PC-3 (cell line): ENCODE data around the gene PPIL4. TPM values are rescaled to one million over a fixed set of nuclear protein-coding genes. Genes with fewer than 3 reads are reported as not detected.

Experiments used
- ATAC-seq: fragments of 200-7000 bp; cut with Tn5 transposase; 2 replicates; pipeline ENCODE4 v1.9.1; 2020; ENCODE audit warnings: mild to moderate bottlenecking, moderate library complexity
- BruUV-seq: library from RNA; stranded (reverse); fragments of 400-500 nt; replicated peaks from 2 replicates; lab custom pipeline; 2021; lab: Mats Ljungman, UMichigan
- CTCF ChIA-PET: fragments of 300-600 bp; sonication (Branson Sonifier 250); formaldehyde crosslinking; loops from one replicate; lab custom pipeline; 2022; ENCODE audit warnings: antibody characterized with exemption; lab: Charles Lee
- POLR2A ChIA-PET: fragments of 300-600 bp; sonication (Branson Sonifier 250); formaldehyde crosslinking; loops from one replicate; lab custom pipeline; 2022; ENCODE audit warnings: antibody characterized with exemption; ENCODE audit not compliant: unreplicated experiment; lab: Charles Lee
- DNase-seq: peaks from one replicate; pipeline ENCODE4 v3.0.0-alpha.2; 2015
- H2AFZ ChIP-seq: fragments of 300-600 bp; sonication (generic); 2 replicates; pipeline ENCODE4 v1.6.0; 2016; ENCODE audit warnings: antibody characterized with exemption, low read length
- H3F3A ChIP-seq: fragments of 300-600 bp; sonication (generic); one replicate; pipeline ENCODE4 v1.6.0; 2017; ENCODE audit warnings: antibody characterized with exemption, low read length, control low read depth, mild to moderate bottlenecking; ENCODE audit not compliant: unreplicated experiment
- H3K27ac ChIP-seq: fragments of 300-600 bp; sonication (generic); 2 replicates; pipeline ENCODE4 v1.5.1; 2016; ENCODE audit warnings: mild to moderate bottlenecking, low read length
- H3K27me3 ChIP-seq: fragments of 300-600 bp; sonication (generic); 2 replicates; pipeline ENCODE4 v1.6.1; 2016; ENCODE audit warnings: low read length, mixed read lengths
- H3K36me3 ChIP-seq: fragments of 300-600 bp; sonication (generic); 2 replicates; pipeline ENCODE4 v1.6.1; 2016; ENCODE audit warnings: low read depth, mixed run types, low read length, mixed read lengths
- H3K4me1 ChIP-seq: fragments of 300-600 bp; sonication (generic); 2 replicates; pipeline ENCODE4 v1.5.1; 2016; ENCODE audit warnings: low read length; ENCODE audit not compliant: insufficient read depth
- H3K4me2 ChIP-seq: fragments of 300-600 bp; sonication (generic); 2 replicates; pipeline ENCODE4 v1.6.0; 2016; ENCODE audit warnings: low read length
- H3K4me3 ChIP-seq: fragments of 300-600 bp; sonication (generic); 2 replicates; pipeline ENCODE4 v1.5.1; 2016; ENCODE audit warnings: mild to moderate bottlenecking, low read length, mixed read lengths
- H3K79me2 ChIP-seq: fragments of 300-600 bp; sonication (generic); 2 replicates; pipeline ENCODE4 v1.6.1; 2017; ENCODE audit warnings: low read length, mixed read lengths
- H3K9ac ChIP-seq: fragments of 300-600 bp; sonication (generic); 2 replicates; pipeline ENCODE4 v1.6.0; 2016; ENCODE audit warnings: mild to moderate bottlenecking, low read length
- H3K9me2 ChIP-seq: fragments of 300-600 bp; sonication (generic); replicated peaks from 2 replicates; pipeline ENCODE4 v1.6.1; 2016; ENCODE audit warnings: mixed run types, low read length, mixed read lengths
- H3K9me3 ChIP-seq: fragments of 300-600 bp; sonication (generic); 2 replicates; pipeline ENCODE4 v1.6.1; 2016; ENCODE audit warnings: low read length, mixed read lengths
- H4K20me1 ChIP-seq: fragments of 300-600 bp; sonication (generic); 2 replicates; pipeline ENCODE4 v1.6.1; 2016; ENCODE audit warnings: low read length, mixed read lengths
- CTCF ChIP-seq: fragments of 300-600 bp; sonication (generic); conservative IDR thresholded peaks from 2 replicates; pipeline ENCODE4 v1.5.1; 2017; ENCODE audit warnings: antibody characterized with exemption, low read depth, mild to moderate bottlenecking, low read length
- EZH2 ChIP-seq: fragments of 300-600 bp; sonication (generic); IDR thresholded peaks from one replicate; pipeline ENCODE4 v1.6.1; 2017; ENCODE audit warnings: antibody characterized with exemption, mild to moderate bottlenecking, low read length; ENCODE audit not compliant: unreplicated experiment
- EZH2phosphoT487 ChIP-seq: fragments of 300-600 bp; sonication (generic); IDR thresholded peaks from 2 replicates; pipeline ENCODE4 v1.6.1; 2018; ENCODE audit warnings: mild to moderate bottlenecking, antibody characterized with exemption, low read length, borderline replicate concordance
- intact Hi-C: fragments of 100-400 bp; cut with micrococcal nuclease; formaldehyde crosslinking; loops from 2 replicates; pipeline ENCODE4 v1.9.0; 2023
- total RNA-seq: library from RNA; depleted of rRNA; stranded (reverse); fragments of >200 nt; gene quantifications from 2 replicates; pipeline ENCODE4 v1.2.3, GENCODE V29; 2014

PPIL4 gene
- total RNA-seq, 1 experiment from 2014 or later = 12.8 TPM

- H3K4me2 ChIP-seq = no peak overlapping the region
- no peaks in the 10 kb centered on the region for H3K36me3 ChIP-seq
- CTCF ChIA-PET = no interaction called here
- intact Hi-C loops = no loop called here
- POLR2A ChIA-PET = no interaction called here
- no TSS peak for BruUV-seq
- H2AFZ ChIP-seq = no peak overlapping the region
- H4K20me1 ChIP-seq = no peaks in the 10 kb centered on the region
- no peaks in the 10 kb centered on the region for H3K9me2 ChIP-seq
- H3K79me2 ChIP-seq = no peaks in the 10 kb centered on the region
- H3K27ac ChIP-seq = no peak overlapping the region
- H3K4me1 ChIP-seq = no peaks in the 10 kb centered on the region
- TF ChIP-seq CTCF = no peak
- no peak for TF ChIP-seq EZH2phosphoT487
- TF ChIP-seq EZH2 = no peak
- H3K9me3 ChIP-seq = no peaks in the 10 kb centered on the region
- DNase-seq (no peak), ATAC-seq (no peak)
- H3K27me3 ChIP-seq = no peaks in the 10 kb centered on the region
- no peak overlapping the region for H3K4me3 ChIP-seq
- no peak overlapping the region for H3K9ac ChIP-seq
- H3F3A ChIP-seq = no peaks in the 10 kb centered on the region
Measured at GRCh38 chr6:149468179-149468578, 77.7 kb downstream of the PPIL4 start.

GRCh38 chr6:149467265-149467664, 78.6 kb downstream of the PPIL4 start:
- Histone ChIP-seq H3K9ac (no peak overlapping the region), H3K4me1 (no peaks in the 10 kb centered on the region), H3K36me3 (no peaks in the 10 kb centered on the region), H3K4me2 (no peak overlapping the region), H3K9me3 (no peaks in the 10 kb centered on the region), H3K79me2 (no peaks in the 10 kb centered on the region), H3K9me2 (no peaks in the 10 kb centered on the region), H3K27ac (no peak overlapping the region), H4K20me1 (no peaks in the 10 kb centered on the region), H3F3A (no peaks in the 10 kb centered on the region), H2AFZ (no peak overlapping the region), H3K27me3 (no peaks in the 10 kb centered on the region), H3K4me3 (no peak overlapping the region)
- CTCF ChIA-PET = no interaction called here
- TF ChIP-seq EZH2phosphoT487 (no peak), CTCF (no peak), EZH2 (no peak)
- ATAC-seq = no peak
- intact Hi-C loops = no loop called here
- POLR2A ChIA-PET = no interaction called here
- no TSS peak for BruUV-seq
- DNase-seq = no peak

GRCh38 chr6:149464411-149464810, 81.4 kb downstream of the PPIL4 start:
- POLR2A ChIA-PET = no interaction called here
- TF ChIP-seq EZH2 = no peak
- no peak for TF ChIP-seq CTCF
- TF ChIP-seq EZH2phosphoT487 = no peak
- BruUV-seq = no TSS peak

More at GRCh38 chr6:149464411-149464810, 81.4 kb downstream of the PPIL4 start:
- Histone ChIP-seq H3K9me2 (no peaks in the 10 kb centered on the region), H3K36me3 (no peaks in the 10 kb centered on the region), H3K27ac (no peak overlapping the region), H2AFZ (no peak overlapping the region), H3K79me2 (no peaks in the 10 kb centered on the region), H3K4me1 (no peaks in the 10 kb centered on the region), H3F3A (no peaks in the 10 kb centered on the region), H3K9me3 (no peaks in the 10 kb centered on the region), H4K20me1 (no peaks in the 10 kb centered on the region), H3K27me3 (no peaks in the 10 kb centered on the region), H3K4me2 (no peak overlapping the region), H3K9ac (no peak overlapping the region), H3K4me3 (no peak overlapping the region)
- CTCF ChIA-PET = no interaction called here
- intact Hi-C loops = no loop called here
- ATAC-seq = no peak
- no peak for DNase-seq
